Subcutaneous adipose tissue (tissue), 4 donors: Measurements from ENCODE around the gene NT5DC1. TPM values are rescaled to one million over a fixed set of nuclear protein-coding genes. Genes with fewer than 3 reads are reported as not detected.

Experiments
- total RNA-seq, 4 donors: library from RNA; depleted of rRNA; stranded (reverse); fragments of >200 nt; gene quantifications; one replicate each; pipeline ENCODE4 v1.1.0, GENCODE V29; 2016
- TF ChIP-seq, protein P1 (sequence below): fragments of 450-650 bp; IDR thresholded peaks from one replicate; pipeline ENCODE4 v1.5.1; 2016; ENCODE audit warnings: low read depth, mild to moderate bottlenecking, control low read depth, antibody characterized with exemption, moderate library complexity

Gene NT5DC1
- total RNA-seq, 4 donors from 2014 or later = 7.7 to 19.2 (median 11.0) TPM

DNA sequence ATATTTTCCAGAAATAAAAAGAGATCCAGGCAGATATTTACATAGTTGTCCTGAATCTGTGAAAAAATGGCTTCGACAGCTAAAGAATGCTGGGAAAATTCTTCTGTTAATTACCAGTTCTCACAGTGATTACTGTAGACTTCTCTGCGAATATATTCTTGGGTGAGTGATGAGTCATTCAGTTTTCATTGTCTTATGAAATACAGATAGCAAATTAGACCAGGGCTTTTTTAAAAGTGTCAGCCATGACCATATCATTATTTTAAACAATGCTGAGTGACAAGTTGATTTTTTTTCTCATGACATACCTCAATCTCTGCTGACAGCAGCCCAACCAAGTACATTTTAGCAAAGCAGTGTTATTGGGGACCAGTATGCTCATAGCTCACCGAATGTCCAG, 120.4 kb downstream of the NT5DC1 start:
- TF ChIP-seq, protein P1, sequence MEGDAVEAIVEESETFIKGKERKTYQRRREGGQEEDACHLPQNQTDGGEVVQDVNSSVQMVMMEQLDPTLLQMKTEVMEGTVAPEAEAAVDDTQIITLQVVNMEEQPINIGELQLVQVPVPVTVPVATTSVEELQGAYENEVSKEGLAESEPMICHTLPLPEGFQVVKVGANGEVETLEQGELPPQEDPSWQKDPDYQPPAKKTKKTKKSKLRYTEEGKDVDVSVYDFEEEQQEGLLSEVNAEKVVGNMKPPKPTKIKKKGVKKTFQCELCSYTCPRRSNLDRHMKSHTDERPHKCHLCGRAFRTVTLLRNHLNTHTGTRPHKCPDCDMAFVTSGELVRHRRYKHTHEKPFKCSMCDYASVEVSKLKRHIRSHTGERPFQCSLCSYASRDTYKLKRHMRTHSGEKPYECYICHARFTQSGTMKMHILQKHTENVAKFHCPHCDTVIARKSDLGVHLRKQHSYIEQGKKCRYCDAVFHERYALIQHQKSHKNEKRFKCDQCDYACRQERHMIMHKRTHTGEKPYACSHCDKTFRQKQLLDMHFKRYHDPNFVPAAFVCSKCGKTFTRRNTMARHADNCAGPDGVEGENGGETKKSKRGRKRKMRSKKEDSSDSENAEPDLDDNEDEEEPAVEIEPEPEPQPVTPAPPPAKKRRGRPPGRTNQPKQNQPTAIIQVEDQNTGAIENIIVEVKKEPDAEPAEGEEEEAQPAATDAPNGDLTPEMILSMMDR = no peak

GRCh38 chr6:116221911-116222310, 121.3 kb downstream of the NT5DC1 start:
- TF ChIP-seq, protein P1 = no peak

DNA sequence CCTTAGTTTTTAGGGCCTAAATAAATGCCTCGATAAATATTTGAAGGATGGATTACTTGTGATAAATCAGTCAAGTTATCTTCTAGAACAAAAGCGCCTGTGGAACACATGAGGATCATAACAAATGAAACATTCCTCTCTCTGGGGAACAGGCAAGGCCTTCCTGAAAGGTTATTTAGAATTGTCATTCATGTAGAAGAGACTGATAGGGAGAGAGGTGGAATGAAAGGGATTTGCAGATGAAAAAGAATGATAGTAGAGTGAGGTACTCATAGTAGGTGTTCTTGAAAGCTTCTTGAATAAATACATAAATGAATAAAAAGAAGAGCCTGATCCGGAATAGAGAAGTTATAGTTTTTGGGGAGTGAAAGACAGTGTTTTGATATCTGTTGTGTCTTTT, 122.7 kb downstream of the NT5DC1 start:
- TF ChIP-seq, protein P1 = no peak

- TF ChIP-seq, protein P1 = no peak
These were observed 128.7 kb downstream of the NT5DC1 start for GRCh38 chr6:116229287-116229913.

DNA sequence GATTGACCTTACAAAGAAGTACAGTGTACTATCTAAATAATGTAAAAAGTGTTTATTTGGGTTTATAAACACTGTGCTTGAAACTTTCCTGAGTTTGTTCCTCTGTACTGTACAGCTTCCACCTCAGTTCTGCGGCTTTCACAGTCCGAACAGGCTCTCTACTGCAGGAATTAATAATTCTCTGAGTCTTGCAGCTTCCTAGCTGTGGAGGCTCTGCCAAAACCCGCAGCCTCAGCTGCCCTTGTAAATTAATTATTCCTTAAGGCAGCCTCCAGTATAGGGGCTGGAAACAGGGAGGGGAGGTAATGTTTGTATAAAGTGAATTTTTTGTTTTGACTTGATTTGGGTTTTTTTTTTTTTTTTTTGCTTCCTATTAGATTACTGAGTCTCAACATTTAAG, 134.0 kb downstream of the NT5DC1 start:
- TF ChIP-seq, protein P1 = no peak

GRCh38 chr6:116238083-116238482, 137.4 kb downstream of the NT5DC1 start:
- TF ChIP-seq, protein P1 = no peak

GRCh38 chr6:116239256-116239655, 138.6 kb downstream of the NT5DC1 start:
- TF ChIP-seq, protein P1 = no peak
